PC-3 (cell line): Measurements from ENCODE around the gene ZFC3H1. TPM values are rescaled to one million over a fixed set of nuclear protein-coding genes. Genes with fewer than 3 reads are reported as not detected.

Experiments used
- ATAC-seq: fragments of 200-7000 bp; cut with Tn5 transposase; 2 replicates; pipeline ENCODE4 v1.9.1; 2020; ENCODE audit warnings: mild to moderate bottlenecking, moderate library complexity
- BruUV-seq: library from RNA; stranded (reverse); fragments of 400-500 nt; replicated peaks from 2 replicates; lab custom pipeline; 2021; lab: Mats Ljungman, UMichigan
- CTCF ChIA-PET: fragments of 300-600 bp; sonication (Branson Sonifier 250); formaldehyde crosslinking; loops from one replicate; lab custom pipeline; 2022; ENCODE audit warnings: antibody characterized with exemption; lab: Charles Lee
- POLR2A ChIA-PET: fragments of 300-600 bp; sonication (Branson Sonifier 250); formaldehyde crosslinking; loops from one replicate; lab custom pipeline; 2022; ENCODE audit warnings: antibody characterized with exemption; ENCODE audit not compliant: unreplicated experiment; lab: Charles Lee
- DNase-seq: peaks from one replicate; pipeline ENCODE4 v3.0.0-alpha.2; 2015
- H2AFZ ChIP-seq: fragments of 300-600 bp; sonication (generic); 2 replicates; pipeline ENCODE4 v1.6.0; 2016; ENCODE audit warnings: antibody characterized with exemption, low read length
- H3F3A ChIP-seq: fragments of 300-600 bp; sonication (generic); one replicate; pipeline ENCODE4 v1.6.0; 2017; ENCODE audit warnings: antibody characterized with exemption, low read length, control low read depth, mild to moderate bottlenecking; ENCODE audit not compliant: unreplicated experiment
- H3K27ac ChIP-seq: fragments of 300-600 bp; sonication (generic); 2 replicates; pipeline ENCODE4 v1.5.1; 2016; ENCODE audit warnings: mild to moderate bottlenecking, low read length
- H3K27me3 ChIP-seq: fragments of 300-600 bp; sonication (generic); 2 replicates; pipeline ENCODE4 v1.6.1; 2016; ENCODE audit warnings: low read length, mixed read lengths
- H3K36me3 ChIP-seq: fragments of 300-600 bp; sonication (generic); 2 replicates; pipeline ENCODE4 v1.6.1; 2016; ENCODE audit warnings: low read depth, mixed run types, low read length, mixed read lengths
- H3K4me1 ChIP-seq: fragments of 300-600 bp; sonication (generic); 2 replicates; pipeline ENCODE4 v1.5.1; 2016; ENCODE audit warnings: low read length; ENCODE audit not compliant: insufficient read depth
- H3K4me2 ChIP-seq: fragments of 300-600 bp; sonication (generic); 2 replicates; pipeline ENCODE4 v1.6.0; 2016; ENCODE audit warnings: low read length
- H3K4me3 ChIP-seq: fragments of 300-600 bp; sonication (generic); 2 replicates; pipeline ENCODE4 v1.5.1; 2016; ENCODE audit warnings: mild to moderate bottlenecking, low read length, mixed read lengths
- H3K79me2 ChIP-seq: fragments of 300-600 bp; sonication (generic); 2 replicates; pipeline ENCODE4 v1.6.1; 2017; ENCODE audit warnings: low read length, mixed read lengths
- H3K9ac ChIP-seq: fragments of 300-600 bp; sonication (generic); 2 replicates; pipeline ENCODE4 v1.6.0; 2016; ENCODE audit warnings: mild to moderate bottlenecking, low read length
- H3K9me2 ChIP-seq: fragments of 300-600 bp; sonication (generic); replicated peaks from 2 replicates; pipeline ENCODE4 v1.6.1; 2016; ENCODE audit warnings: mixed run types, low read length, mixed read lengths
- H3K9me3 ChIP-seq: fragments of 300-600 bp; sonication (generic); 2 replicates; pipeline ENCODE4 v1.6.1; 2016; ENCODE audit warnings: low read length, mixed read lengths
- H4K20me1 ChIP-seq: fragments of 300-600 bp; sonication (generic); 2 replicates; pipeline ENCODE4 v1.6.1; 2016; ENCODE audit warnings: low read length, mixed read lengths
- EZH2 ChIP-seq: fragments of 300-600 bp; sonication (generic); IDR thresholded peaks from one replicate; pipeline ENCODE4 v1.6.1; 2017; ENCODE audit warnings: antibody characterized with exemption, mild to moderate bottlenecking, low read length; ENCODE audit not compliant: unreplicated experiment
- EZH2phosphoT487 ChIP-seq: fragments of 300-600 bp; sonication (generic); IDR thresholded peaks from 2 replicates; pipeline ENCODE4 v1.6.1; 2018; ENCODE audit warnings: mild to moderate bottlenecking, antibody characterized with exemption, low read length, borderline replicate concordance
- intact Hi-C: fragments of 100-400 bp; cut with micrococcal nuclease; formaldehyde crosslinking; loops from 2 replicates; pipeline ENCODE4 v1.9.0; 2023
- total RNA-seq: library from RNA; depleted of rRNA; stranded (reverse); fragments of >200 nt; gene quantifications from 2 replicates; pipeline ENCODE4 v1.2.3, GENCODE V29; 2014
- TF ChIP-seq, protein P1 (sequence below): fragments of 300-600 bp; sonication (generic); conservative IDR thresholded peaks from 2 replicates; pipeline ENCODE4 v1.5.1; 2017; ENCODE audit warnings: antibody characterized with exemption, low read depth, mild to moderate bottlenecking, low read length

The ZFC3H1 gene
- total RNA-seq, 1 experiment from 2014 or later, result 13.7 TPM

DNA sequence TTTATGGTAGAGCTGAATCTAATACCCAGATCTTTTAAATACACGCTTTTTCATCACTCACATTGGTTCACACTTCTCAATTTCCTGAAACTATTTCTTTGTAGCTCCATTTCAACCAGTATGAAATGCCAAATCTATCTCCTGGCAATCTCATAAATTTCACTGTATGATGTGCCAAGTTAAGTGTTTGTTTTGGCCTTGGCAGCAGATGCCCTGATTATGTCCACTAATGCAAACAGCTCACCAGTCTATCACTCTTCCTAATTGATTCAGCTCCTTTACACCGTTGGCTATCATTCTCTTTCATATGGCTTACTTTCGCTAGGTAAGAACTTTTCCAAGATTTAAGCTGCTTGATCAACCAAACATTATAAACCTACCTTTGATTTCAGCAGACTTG, 58.6 kb downstream of the ZFC3H1 start:
- TF ChIP-seq EZH2 (no peak), EZH2phosphoT487 (no peak)
- TF ChIP-seq, protein P1, sequence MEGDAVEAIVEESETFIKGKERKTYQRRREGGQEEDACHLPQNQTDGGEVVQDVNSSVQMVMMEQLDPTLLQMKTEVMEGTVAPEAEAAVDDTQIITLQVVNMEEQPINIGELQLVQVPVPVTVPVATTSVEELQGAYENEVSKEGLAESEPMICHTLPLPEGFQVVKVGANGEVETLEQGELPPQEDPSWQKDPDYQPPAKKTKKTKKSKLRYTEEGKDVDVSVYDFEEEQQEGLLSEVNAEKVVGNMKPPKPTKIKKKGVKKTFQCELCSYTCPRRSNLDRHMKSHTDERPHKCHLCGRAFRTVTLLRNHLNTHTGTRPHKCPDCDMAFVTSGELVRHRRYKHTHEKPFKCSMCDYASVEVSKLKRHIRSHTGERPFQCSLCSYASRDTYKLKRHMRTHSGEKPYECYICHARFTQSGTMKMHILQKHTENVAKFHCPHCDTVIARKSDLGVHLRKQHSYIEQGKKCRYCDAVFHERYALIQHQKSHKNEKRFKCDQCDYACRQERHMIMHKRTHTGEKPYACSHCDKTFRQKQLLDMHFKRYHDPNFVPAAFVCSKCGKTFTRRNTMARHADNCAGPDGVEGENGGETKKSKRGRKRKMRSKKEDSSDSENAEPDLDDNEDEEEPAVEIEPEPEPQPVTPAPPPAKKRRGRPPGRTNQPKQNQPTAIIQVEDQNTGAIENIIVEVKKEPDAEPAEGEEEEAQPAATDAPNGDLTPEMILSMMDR, result no peak
- Histone ChIP-seq H4K20me1 (no peaks in the 10 kb centered on the region), H3K4me3 (no peak overlapping the region), H3K79me2 (no peaks in the 10 kb centered on the region), H2AFZ (no peak overlapping the region), H3K36me3 (peaks cover 35% of the 10 kb centered on the region), H3K9me2 (no peaks in the 10 kb centered on the region), H3K27me3 (no peaks in the 10 kb centered on the region), H3K9me3 (no peaks in the 10 kb centered on the region), H3K4me2 (no peak overlapping the region), H3K9ac (no peak overlapping the region), H3K27ac (no peak overlapping the region), H3F3A (no peaks in the 10 kb centered on the region), H3K4me1 (no peaks in the 10 kb centered on the region)
- POLR2A ChIA-PET, result no interaction called here
- DNase-seq, result no peak
- intact Hi-C loops, result no loop called here
- no peak for ATAC-seq
- CTCF ChIA-PET, result interaction anchor here (0.6 kb wide), 1 partner anchor 142 kb away, joined by 3 read pairs; no protein-coding TSS in a partner anchor
- BruUV-seq, result TSS peak; percentile 6

DNA sequence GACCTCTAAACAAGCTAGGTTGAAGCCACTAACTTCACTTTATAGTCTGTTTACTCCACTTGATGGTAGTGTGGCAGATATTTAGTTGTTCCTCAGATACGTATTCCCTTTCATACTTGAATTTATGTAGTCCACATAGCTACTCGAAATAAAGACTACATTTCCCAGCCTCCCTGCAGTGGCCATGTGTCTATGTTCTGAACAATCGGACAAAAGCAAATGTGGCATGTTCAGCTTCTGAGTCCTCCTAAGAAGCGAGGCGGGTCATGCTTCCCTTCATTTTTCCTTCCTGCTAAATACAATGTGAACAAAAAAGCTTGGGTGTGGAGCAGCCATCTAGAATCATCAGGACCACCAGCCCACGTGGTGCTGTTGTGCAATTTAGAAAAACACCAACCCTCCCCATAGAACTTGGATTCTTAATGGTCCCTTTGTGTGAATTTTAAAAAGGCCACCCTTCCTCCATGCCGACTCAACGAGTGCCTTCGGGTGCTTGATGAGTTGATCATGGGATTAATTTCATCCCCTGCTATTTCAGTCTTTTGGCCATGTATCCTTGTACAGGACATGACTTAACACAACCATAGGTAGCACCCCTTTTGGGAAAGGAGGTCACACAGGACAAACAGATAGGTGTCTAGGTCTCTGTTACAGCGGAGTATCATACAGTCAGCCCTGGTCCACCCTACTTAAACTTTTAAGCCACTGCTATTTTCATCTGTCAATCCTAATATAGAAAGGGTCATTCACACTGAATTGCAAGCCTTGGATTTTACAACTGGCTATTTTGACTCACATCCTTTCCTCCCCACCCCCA, 60.7 kb downstream of the ZFC3H1 start:
- Histone ChIP-seq H3K27me3 (no peaks in the 10 kb centered on the region), H3K36me3 (peaks cover 17% of the 10 kb centered on the region), H3K9me3 (no peaks in the 10 kb centered on the region), H3K4me1 (no peaks in the 10 kb centered on the region), H3F3A (no peaks in the 10 kb centered on the region), H3K4me2 (no peak overlapping the region), H4K20me1 (no peaks in the 10 kb centered on the region), H2AFZ (no peak overlapping the region), H3K9ac (no peak overlapping the region), H3K79me2 (no peaks in the 10 kb centered on the region), H3K27ac (no peak overlapping the region), H3K4me3 (no peak overlapping the region), H3K9me2 (no peaks in the 10 kb centered on the region)
- no TSS peak for BruUV-seq
- no peak for TF ChIP-seq EZH2phosphoT487
- ATAC-seq (peak; percentile 25; the same call in 1 of the 2 replicates), DNase-seq (no peak)
- intact Hi-C loops, result no loop called here
- ChIA-PET POLR2A (no interaction called here), CTCF (no interaction called here)

DNA sequence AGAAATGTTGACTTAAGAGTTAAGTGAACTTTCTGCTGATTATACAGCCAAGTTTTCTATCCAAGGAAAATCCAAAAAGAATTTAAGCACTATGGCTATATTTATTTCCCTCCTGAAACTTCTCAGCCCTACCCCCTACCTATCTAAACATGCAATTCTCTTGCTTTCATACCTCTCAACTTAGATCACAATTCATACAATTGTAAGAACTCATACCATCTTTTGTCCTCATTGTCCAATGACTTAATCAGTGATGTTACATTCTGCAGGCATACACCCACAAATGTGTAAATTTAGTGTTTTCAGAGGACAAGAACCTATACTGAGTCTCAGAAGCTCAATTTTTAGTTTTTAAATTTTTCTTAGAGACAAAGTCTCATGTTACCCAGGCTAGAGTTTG, 62.1 kb downstream of the ZFC3H1 start:
- no peaks in the 10 kb centered on the region for H3K27me3 ChIP-seq
- ATAC-seq (no peak), DNase-seq (no peak)
- no peaks in the 10 kb centered on the region for H3F3A ChIP-seq
- no peaks in the 10 kb centered on the region for H3K79me2 ChIP-seq
- POLR2A ChIA-PET, result no interaction called here
- no peak overlapping the region for H2AFZ ChIP-seq
- H3K27ac ChIP-seq, result no peak overlapping the region
- H3K4me1 ChIP-seq, result no peaks in the 10 kb centered on the region
- no TSS peak for BruUV-seq
- TF ChIP-seq EZH2phosphoT487, result no peak
- no peak for TF ChIP-seq EZH2
- TF ChIP-seq, protein P1, result no peak
- CTCF ChIA-PET, result no interaction called here
- H3K4me2 ChIP-seq, result no peak overlapping the region
- no peak overlapping the region for H3K9ac ChIP-seq
- H3K9me3 ChIP-seq, result no peaks in the 10 kb centered on the region
- H3K36me3 ChIP-seq, result peaks cover 3% of the 10 kb centered on the region; the same call in 1 of the 2 replicates
- intact Hi-C loops, result no loop called here
- H3K4me3 ChIP-seq, result no peak overlapping the region
- H3K9me2 ChIP-seq, result no peaks in the 10 kb centered on the region
- H4K20me1 ChIP-seq, result no peaks in the 10 kb centered on the region
